Panc1 (cell line): ENCODE results near the gene FBLIM1. TPM values are rescaled to one million over a fixed set of nuclear protein-coding genes. Genes with fewer than 3 reads are reported as not detected.
A peak's percentile ranks its signal among the peaks of the same experiment; 100 is the strongest.

ENCODE experiments used
- ATAC-seq: fragments of 200-7000 bp; cut with Tn5 transposase; 2 replicates; pipeline ENCODE4 v1.9.1; 2020; ENCODE audit warnings: mild to moderate bottlenecking, moderate library complexity
- BruUV-seq: library from RNA; stranded (reverse); fragments of 400-500 nt; replicated peaks from 2 replicates; lab custom pipeline; 2021; lab: Mats Ljungman, UMichigan
- CTCF ChIA-PET: fragments of 300-600 bp; sonication (Branson Sonifier 250); formaldehyde crosslinking; loops from one replicate; lab custom pipeline; 2022; ENCODE audit warnings: antibody characterized with exemption; lab: Charles Lee
- POLR2A ChIA-PET: fragments of 300-600 bp; sonication (Branson Sonifier 250); formaldehyde crosslinking; loops from one replicate; lab custom pipeline; 2022; ENCODE audit warnings: antibody characterized with exemption; lab: Charles Lee
- DNase-seq: peaks from one replicate; pipeline ENCODE4 v3.0.0-alpha.2; 2010; ENCODE audit warnings: low read depth, low spot score
- H3K27ac ChIP-seq: 2 replicates; pipeline ENCODE4 v1.5.1; 2011; ENCODE audit warnings: mild to moderate bottlenecking, low read length, inconsistent platforms
- H3K27me3 ChIP-seq: fragments of 200-500 bp; sonication (Bioruptor generic); 2 replicates; pipeline ENCODE4 v1.6.0; 2014; ENCODE audit warnings: low read length, inconsistent platforms; ENCODE audit not compliant: control insufficient read depth, insufficient read depth
- H3K36me3 ChIP-seq: fragments of 200-500 bp; sonication (Bioruptor generic); 2 replicates; pipeline ENCODE4 v1.5.1; 2014; ENCODE audit warnings: inconsistent platforms, mild to moderate bottlenecking, low read length, moderate library complexity; ENCODE audit not compliant: control insufficient read depth, insufficient read depth
- H3K4me1 ChIP-seq: 2 replicates; pipeline ENCODE4 v1.5.1; 2011; ENCODE audit warnings: inconsistent platforms, mild to moderate bottlenecking, low read length, moderate library complexity; ENCODE audit not compliant: control insufficient read depth, insufficient read depth
- H3K4me3 ChIP-seq, 2 experiments: 2 replicates each; pipeline ENCODE4 v1.5.1; 2011 to 2012; ENCODE audit warnings: low read depth in 2 of 2, low read length in 2 of 2, mild to moderate bottlenecking in 2 of 2, inconsistent platforms in 1 of 2, moderate library complexity in 1 of 2
- H3K9me3 ChIP-seq: fragments of 200-500 bp; sonication (Bioruptor generic); 2 replicates; pipeline ENCODE4 v1.5.1; 2014; ENCODE audit warnings: low read depth, mild to moderate bottlenecking, inconsistent platforms, low read length, moderate library complexity; ENCODE audit not compliant: control insufficient read depth, insufficient read depth
- POLR2AphosphoS5 ChIP-seq: IDR thresholded peaks from 2 replicates; pipeline ENCODE4 v1.6.1; 2012; ENCODE audit warnings: mild to moderate bottlenecking, low read depth, low read length, moderate library complexity
- REST ChIP-seq, 2 experiments: IDR thresholded peaks; 2 replicates each; pipeline ENCODE4 v1.6.1; 2011 to 2012; ENCODE audit warnings: low read depth in 2 of 2, control low read depth in 1 of 2, low read length in 1 of 2, mild to moderate bottlenecking in 1 of 2, moderate library complexity in 1 of 2; ENCODE audit not compliant: insufficient read depth in 1 of 2
- SIN3A ChIP-seq: IDR thresholded peaks from 2 replicates; pipeline ENCODE4 v1.6.1; 2012; ENCODE audit warnings: low read depth, mild to moderate bottlenecking, low read length, moderate library complexity, borderline replicate concordance; ENCODE audit not compliant: insufficient read depth
- TCF7L2 ChIP-seq: IDR thresholded peaks from 2 replicates; pipeline ENCODE4 v1.6.1; 2011; ENCODE audit warnings: mild to moderate bottlenecking, low read depth, low read length, inconsistent platforms
- in situ Hi-C: cut with HindIII; loops from 2 replicates; pipeline ENCODE4 v1.10.0; 2016; ENCODE audit warnings: low sequenced_read_pairs, low pct_unique_long_range_greater_than_20kb
- intact Hi-C: fragments of 100-400 bp; cut with micrococcal nuclease; formaldehyde crosslinking; loops from one replicate; pipeline ENCODE4 v1.10.0; 2022; ENCODE audit not compliant: unreplicated experiment
- total RNA-seq: library from RNA; stranded (reverse); gene quantifications from one replicate; pipeline ENCODE4 v1.2.1, GENCODE V29; 2021; ENCODE audit not compliant: unreplicated experiment
- TF ChIP-seq, protein P1 (sequence below): fragments of 450-650 bp; IDR thresholded peaks from 2 replicates; pipeline ENCODE4 v1.5.1; 2017; ENCODE audit warnings: mild to moderate bottlenecking

Gene FBLIM1
- total RNA-seq, 1 experiment from 2014 or later = 4.3 TPM

GRCh38 chr1:15764890-15765289 lies 6.3 kb downstream of the FBLIM1 start:
- no peak for TF ChIP-seq REST (IDR thresholded peaks at IDR 0.05; ENCODE audit: insufficient read depth in 1 of 2, low read depth in 2 of 2, low read length in 1 of 2)
- TF ChIP-seq TCF7L2 = no peak
- TF ChIP-seq POLR2AphosphoS5 = no peak
- TF ChIP-seq, protein P1, sequence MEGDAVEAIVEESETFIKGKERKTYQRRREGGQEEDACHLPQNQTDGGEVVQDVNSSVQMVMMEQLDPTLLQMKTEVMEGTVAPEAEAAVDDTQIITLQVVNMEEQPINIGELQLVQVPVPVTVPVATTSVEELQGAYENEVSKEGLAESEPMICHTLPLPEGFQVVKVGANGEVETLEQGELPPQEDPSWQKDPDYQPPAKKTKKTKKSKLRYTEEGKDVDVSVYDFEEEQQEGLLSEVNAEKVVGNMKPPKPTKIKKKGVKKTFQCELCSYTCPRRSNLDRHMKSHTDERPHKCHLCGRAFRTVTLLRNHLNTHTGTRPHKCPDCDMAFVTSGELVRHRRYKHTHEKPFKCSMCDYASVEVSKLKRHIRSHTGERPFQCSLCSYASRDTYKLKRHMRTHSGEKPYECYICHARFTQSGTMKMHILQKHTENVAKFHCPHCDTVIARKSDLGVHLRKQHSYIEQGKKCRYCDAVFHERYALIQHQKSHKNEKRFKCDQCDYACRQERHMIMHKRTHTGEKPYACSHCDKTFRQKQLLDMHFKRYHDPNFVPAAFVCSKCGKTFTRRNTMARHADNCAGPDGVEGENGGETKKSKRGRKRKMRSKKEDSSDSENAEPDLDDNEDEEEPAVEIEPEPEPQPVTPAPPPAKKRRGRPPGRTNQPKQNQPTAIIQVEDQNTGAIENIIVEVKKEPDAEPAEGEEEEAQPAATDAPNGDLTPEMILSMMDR = no peak
- TF ChIP-seq SIN3A = no peak
- H3K27me3 ChIP-seq = no peaks in the 10 kb centered on the region
- peaks cover 8% of the 10 kb centered on the region; the same call in 1 of the 2 replicates for H3K4me1 ChIP-seq
- POLR2A ChIA-PET = no interaction called here
- ATAC-seq (no peak), DNase-seq (no peak)
- no peak overlapping the region for H3K4me3 ChIP-seq
- intact Hi-C loops (no loop called here), in situ Hi-C loops (no loop called here)
- CTCF ChIA-PET = no interaction called here
- no peaks in the 10 kb centered on the region for H3K9me3 ChIP-seq
- no peak overlapping the region for H3K27ac ChIP-seq
- BruUV-seq = no TSS peak
- no peaks in the 10 kb centered on the region for H3K36me3 ChIP-seq

DNA sequence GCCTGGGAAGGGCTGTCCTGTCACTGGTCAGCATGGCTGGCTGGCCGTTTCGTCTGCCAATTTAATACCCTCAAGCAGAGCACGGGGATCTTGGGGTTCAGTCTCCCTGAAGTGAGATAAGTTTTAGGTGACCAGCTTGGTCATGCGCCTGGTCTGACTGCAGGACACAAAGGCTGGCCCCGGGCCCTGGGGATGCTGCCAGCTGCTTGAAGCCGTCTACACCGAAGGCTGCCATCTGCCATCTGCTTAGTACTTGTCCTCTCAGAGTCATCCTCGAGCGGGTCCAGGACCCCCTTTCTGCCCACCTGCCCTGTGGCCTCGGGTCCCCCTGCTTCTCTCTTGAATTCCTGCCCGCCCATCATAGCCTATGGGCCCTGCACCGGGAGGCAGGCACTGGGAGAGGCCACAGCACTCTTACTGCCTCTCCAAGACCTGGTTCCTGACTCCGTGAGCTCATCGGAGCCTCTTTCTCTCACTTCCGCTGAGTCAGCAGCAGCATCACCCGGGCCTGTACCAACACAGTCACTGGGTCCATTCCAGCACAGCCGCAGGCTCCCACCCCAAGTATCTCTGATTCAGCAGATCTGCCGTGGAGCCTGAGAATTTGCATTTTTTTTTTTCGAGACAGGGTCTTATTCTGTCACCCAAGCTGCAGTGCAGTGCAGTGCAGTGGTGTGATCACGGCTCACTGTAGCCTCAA lies 7.0 kb downstream of the FBLIM1 start:
- DNase-seq = no peak
- TF ChIP-seq, protein P1 = no peak
- TF ChIP-seq SIN3A = no peak
- in situ Hi-C loops = no loop called here
- Histone ChIP-seq H3K36me3 (no peaks in the 10 kb centered on the region), H3K27me3 (no peaks in the 10 kb centered on the region), H3K27ac (no peak overlapping the region), H3K9me3 (no peaks in the 10 kb centered on the region), H3K4me1 (peaks cover 5% of the 10 kb centered on the region; the same call in 1 of the 2 replicates), H3K4me3 (no peak overlapping the region)
- POLR2A ChIA-PET = no interaction called here
- ATAC-seq = peak; percentile 54
- CTCF ChIA-PET = no interaction called here
- no TSS peak for BruUV-seq
- intact Hi-C loops = no loop called here
